Stomach (tissue), 4 donors: ENCODE measurements around the gene RELL2.

ENCODE experiments used
- CTCF ChIP-seq, 7 experiments: fragments of 450-650 bp in 4 of 7; fragments of 200-600 bp in 3 of 7; sonication (generic) in 3 of 7; IDR thresholded peaks; one replicate each; pipeline ENCODE4 v1.5.1; 2016 to 2019; ENCODE audit warnings: antibody characterized with exemption in 7 of 7, control low read depth in 2 of 7, mild to moderate bottlenecking in 1 of 7
- EP300 ChIP-seq: sonication (generic); formaldehyde crosslinking; IDR thresholded peaks from one replicate; pipeline ENCODE4 v1.6.1; 2017; ENCODE audit warnings: antibody characterized with exemption
- POLR2A ChIP-seq, 4 donors: fragments of 450-650 bp; IDR thresholded peaks; one replicate each; pipeline ENCODE4 v1.6.1; 2016; ENCODE audit warnings: antibody characterized with exemption in 4 of 4, control low read depth in 2 of 4, mild to moderate bottlenecking in 1 of 4, moderate library complexity in 1 of 4

- no peak for TF ChIP-seq CTCF (IDR thresholded peaks at IDR 0.05)
- TF ChIP-seq POLR2A (IDR thresholded peaks at IDR 0.05): no peak
- no peak for TF ChIP-seq EP300
These were observed 20.6 kb downstream of the RELL2 start for GRCh38 chr5:141657404-141657803.
